ENCODE results near the gene ZBTB8OS.
A peak's percentile ranks its signal among the peaks of the same experiment; 100 is the strongest.
"Not testable (repeated sequence)": the region's sequence is repeated elsewhere in the genome, so short reads cannot be mapped to it uniquely, and the experiment has no call there.

Gene ZBTB8OS

GRCh38 chr1:32647308-32648134 is 2.8 kb downstream of the ZBTB8OS start:
- no peak for DNase-seq

- no peak for DNase-seq
Measured at GRCh38 chr1:32644426-32644825, 5.9 kb downstream of the ZBTB8OS start.

GRCh38 chr1:32642292-32642827 is 8.0 kb downstream of the ZBTB8OS start:
- DNase-seq = not testable (repeated sequence)

- no peak for DNase-seq
Measured at GRCh38 chr1:32639489-32640075, 10.8 kb downstream of the ZBTB8OS start.

- DNase-seq = no peak
Measured at GRCh38 chr1:32636914-32637645, 13.3 kb downstream of the ZBTB8OS start.

- DNase-seq = no peak
Measured at GRCh38 chr1:32635508-32636277, 14.7 kb downstream of the ZBTB8OS start.

GRCh38 chr1:32632829-32633228 is 17.5 kb downstream of the ZBTB8OS start:
- DNase-seq = no peak

GRCh38 chr1:32630173-32630572 is 20.2 kb downstream of the ZBTB8OS start:
- DNase-seq = not testable (repeated sequence)

- peak; percentile 43 for DNase-seq
Measured at GRCh38 chr1:32627596-32628162, 22.7 kb downstream of the ZBTB8OS start.

- DNase-seq = no peak
Measured at GRCh38 chr1:32626176-32626575, 24.2 kb downstream of the ZBTB8OS start.

GRCh38 chr1:32623775-32624174 is 26.6 kb downstream of the ZBTB8OS start:
- DNase-seq = no peak

- no peak for DNase-seq
Measured at GRCh38 chr1:32622806-32623681, 27.3 kb downstream of the ZBTB8OS start.

- no peak for DNase-seq
Measured at GRCh38 chr1:32622205-32622604, 28.1 kb downstream of the ZBTB8OS start.

GRCh38 chr1:32619701-32620485 is 30.5 kb downstream of the ZBTB8OS start:
- no peak for DNase-seq

- no peak for DNase-seq
Measured at GRCh38 chr1:32618673-32619221, 31.6 kb downstream of the ZBTB8OS start.

- DNase-seq = no peak
Measured at GRCh38 chr1:32613472-32613871, 36.9 kb downstream of the ZBTB8OS start.

- peak; percentile 46 for DNase-seq
Measured at GRCh38 chr1:32612189-32612881, 38.0 kb downstream of the ZBTB8OS start.

GRCh38 chr1:32611859-32612188 is 38.5 kb downstream of the ZBTB8OS start:
- DNase-seq = no peak

- DNase-seq = no peak
Measured at GRCh38 chr1:32609180-32609579, 41.2 kb downstream of the ZBTB8OS start.

Data from CD4-positive, alpha-beta T cell treated with Interleukin-12 subunit alpha and Interleukin-12 subunit beta, for 1 hour (primary cell).